HUES48 (cell line): ENCODE measurements around the gene RAB1A.

ENCODE experiments used
- H3K27ac ChIP-seq: one replicate; pipeline ENCODE4 v1.7.0; 2013; ENCODE audit warnings: low read depth, low read length, inconsistent platforms
- H3K27me3 ChIP-seq: 2 replicates; pipeline ENCODE4 v1.6.1; 2013; ENCODE audit warnings: mild to moderate bottlenecking, low read length; ENCODE audit not compliant: control insufficient read depth, insufficient read depth
- H3K36me3 ChIP-seq: 2 replicates; pipeline ENCODE4 v1.6.1; 2013; ENCODE audit warnings: low read length; ENCODE audit not compliant: control insufficient read depth, insufficient read depth
- H3K4me1 ChIP-seq: 2 replicates; pipeline ENCODE4 v1.6.1; 2013; ENCODE audit warnings: mild to moderate bottlenecking, low read length; ENCODE audit not compliant: control insufficient read depth, insufficient read depth
- H3K4me3 ChIP-seq: 2 replicates; pipeline ENCODE4 v1.5.1; 2013; ENCODE audit warnings: mild to moderate bottlenecking, low read depth, low read length
- H3K9ac ChIP-seq: 2 replicates; pipeline ENCODE4 v1.6.1; 2013; ENCODE audit warnings: mild to moderate bottlenecking, low read depth, low read length, moderate library complexity
- H3K9me3 ChIP-seq: 2 replicates; pipeline ENCODE4 v1.6.1; 2013; ENCODE audit warnings: low read length; ENCODE audit not compliant: control insufficient read depth, insufficient read depth

The RAB1A gene

GRCh38 chr2:65093211-65093610 lies 36.7 kb downstream of the RAB1A start:
- Histone ChIP-seq H3K4me3 (no peak overlapping the region), H3K27ac (no peak overlapping the region), H3K9ac (no peak overlapping the region), H3K36me3 (peaks cover 66% of the 10 kb centered on the region), H3K9me3 (no peaks in the 10 kb centered on the region), H3K4me1 (no peaks in the 10 kb centered on the region), H3K27me3 (no peaks in the 10 kb centered on the region)

DNA sequence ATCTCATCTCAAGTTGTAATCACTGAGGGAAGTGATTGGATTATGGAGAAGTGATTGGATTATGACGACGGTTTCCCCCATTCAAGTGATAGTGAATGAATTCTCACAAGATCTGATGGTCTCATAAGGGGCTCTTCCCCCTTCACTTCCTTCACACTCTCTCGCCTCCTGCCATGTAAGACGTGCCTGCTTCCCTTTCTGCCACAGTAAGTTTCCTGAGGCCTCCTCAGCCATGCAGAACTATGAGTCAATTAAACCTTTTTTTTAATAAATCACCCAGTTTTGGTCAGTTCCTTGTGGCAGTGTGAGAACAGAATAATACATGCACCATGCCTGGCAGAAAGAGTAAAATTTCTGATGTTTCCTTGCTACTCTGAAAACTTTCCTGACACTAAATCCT lies 37.1 kb downstream of the RAB1A start:
- Histone ChIP-seq H3K36me3 (peaks cover 66% of the 10 kb centered on the region), H3K27ac (no peak overlapping the region), H3K9ac (no peak overlapping the region), H3K27me3 (no peaks in the 10 kb centered on the region), H3K9me3 (no peaks in the 10 kb centered on the region), H3K4me1 (no peaks in the 10 kb centered on the region), H3K4me3 (no peak overlapping the region)

- H3K36me3 ChIP-seq: peaks cover 80% of the 10 kb centered on the region
- H3K9me3 ChIP-seq: no peaks in the 10 kb centered on the region
- H3K4me1 ChIP-seq: no peaks in the 10 kb centered on the region
- H3K4me3 ChIP-seq: no peak overlapping the region
- H3K9ac ChIP-seq: no peak overlapping the region
- no peaks in the 10 kb centered on the region for H3K27me3 ChIP-seq
- H3K27ac ChIP-seq: no peak overlapping the region
These were observed 44.8 kb downstream of the RAB1A start for GRCh38 chr2:65085148-65085547.

GRCh38 chr2:65081232-65081685 lies 48.6 kb downstream of the RAB1A start:
- no peaks in the 10 kb centered on the region for H3K9me3 ChIP-seq
- H3K27me3 ChIP-seq: no peaks in the 10 kb centered on the region
- no peak overlapping the region for H3K9ac ChIP-seq
- peaks cover 70% of the 10 kb centered on the region for H3K36me3 ChIP-seq
- H3K4me3 ChIP-seq: no peak overlapping the region
- peaks cover 13% of the 10 kb centered on the region for H3K4me1 ChIP-seq
- no peak overlapping the region for H3K27ac ChIP-seq

GRCh38 chr2:65079017-65079416 lies 50.9 kb downstream of the RAB1A start:
- H3K27ac ChIP-seq: no peak overlapping the region
- no peak overlapping the region for H3K4me3 ChIP-seq
- H3K9me3 ChIP-seq: no peaks in the 10 kb centered on the region
- H3K4me1 ChIP-seq: peaks cover 22% of the 10 kb centered on the region
- H3K36me3 ChIP-seq: peaks cover 70% of the 10 kb centered on the region
- H3K9ac ChIP-seq: no peak overlapping the region
- H3K27me3 ChIP-seq: no peaks in the 10 kb centered on the region

DNA sequence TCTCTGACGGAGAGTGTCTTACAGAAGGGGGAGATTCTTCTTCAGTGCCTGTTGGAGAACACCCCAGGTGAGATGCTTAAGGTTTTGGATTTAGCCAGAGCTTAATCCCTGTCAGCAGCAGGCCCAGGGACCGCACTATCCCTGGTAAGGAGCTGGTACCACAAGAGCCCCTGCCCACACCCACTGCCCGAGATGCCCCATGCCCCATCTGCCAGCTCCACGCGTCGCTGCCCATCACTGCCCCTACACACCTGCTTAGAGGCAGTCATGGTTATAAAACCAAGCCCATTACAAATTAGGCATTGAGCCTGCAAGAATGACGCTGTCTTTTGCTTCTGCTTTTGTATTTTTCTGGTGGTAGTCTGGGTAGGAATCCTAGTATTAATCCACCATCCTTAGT lies 52.0 kb downstream of the RAB1A start:
- H3K27me3 ChIP-seq: no peaks in the 10 kb centered on the region
- no peaks in the 10 kb centered on the region for H3K9me3 ChIP-seq
- H3K27ac ChIP-seq: peak overlapping the region; percentile 70
- H3K4me1 ChIP-seq: peaks cover 22% of the 10 kb centered on the region
- no peak overlapping the region for H3K4me3 ChIP-seq
- H3K36me3 ChIP-seq: peaks cover 70% of the 10 kb centered on the region
- H3K9ac ChIP-seq: no peak overlapping the region

DNA sequence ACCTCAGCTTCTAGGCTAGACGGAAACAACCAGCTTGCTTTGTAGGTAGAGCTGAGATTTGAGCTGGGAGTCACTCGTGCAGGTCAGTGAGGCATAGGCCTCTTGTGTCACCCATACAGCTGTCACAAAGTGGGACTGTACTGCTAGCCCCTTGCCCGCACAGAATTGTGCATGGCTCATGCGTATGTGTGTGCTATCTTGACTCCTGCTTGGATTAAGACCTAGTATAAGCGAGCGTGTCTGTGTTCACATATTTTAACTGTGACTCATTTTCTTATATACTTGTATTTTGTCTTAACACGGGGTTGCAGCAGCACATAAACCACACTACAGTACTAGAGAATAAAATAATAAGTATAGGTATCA lies 53.6 kb downstream of the RAB1A start:
- no peak overlapping the region for H3K9ac ChIP-seq
- no peaks in the 10 kb centered on the region for H3K27me3 ChIP-seq
- peaks cover 72% of the 10 kb centered on the region for H3K36me3 ChIP-seq
- H3K4me3 ChIP-seq: no peak overlapping the region
- H3K27ac ChIP-seq: no peak overlapping the region
- H3K4me1 ChIP-seq: peaks cover 22% of the 10 kb centered on the region
- no peaks in the 10 kb centered on the region for H3K9me3 ChIP-seq

- H3K27me3 ChIP-seq: no peaks in the 10 kb centered on the region
- H3K27ac ChIP-seq: peak overlapping the region; percentile 13
- H3K9ac ChIP-seq: no peak overlapping the region
- no peak overlapping the region for H3K4me3 ChIP-seq
- H3K36me3 ChIP-seq: peaks cover 75% of the 10 kb centered on the region
- H3K4me1 ChIP-seq: peaks cover 22% of the 10 kb centered on the region
- H3K9me3 ChIP-seq: no peaks in the 10 kb centered on the region
These were observed 54.1 kb downstream of the RAB1A start for GRCh38 chr2:65075605-65076344.

- no peak overlapping the region for H3K9ac ChIP-seq
- no peak overlapping the region for H3K27ac ChIP-seq
- H3K4me3 ChIP-seq: no peak overlapping the region
- H3K9me3 ChIP-seq: no peaks in the 10 kb centered on the region
- peaks cover 80% of the 10 kb centered on the region for H3K36me3 ChIP-seq
- peaks cover 22% of the 10 kb centered on the region for H3K4me1 ChIP-seq
- H3K27me3 ChIP-seq: no peaks in the 10 kb centered on the region
These were observed 54.7 kb downstream of the RAB1A start for GRCh38 chr2:65075176-65075575.

DNA sequence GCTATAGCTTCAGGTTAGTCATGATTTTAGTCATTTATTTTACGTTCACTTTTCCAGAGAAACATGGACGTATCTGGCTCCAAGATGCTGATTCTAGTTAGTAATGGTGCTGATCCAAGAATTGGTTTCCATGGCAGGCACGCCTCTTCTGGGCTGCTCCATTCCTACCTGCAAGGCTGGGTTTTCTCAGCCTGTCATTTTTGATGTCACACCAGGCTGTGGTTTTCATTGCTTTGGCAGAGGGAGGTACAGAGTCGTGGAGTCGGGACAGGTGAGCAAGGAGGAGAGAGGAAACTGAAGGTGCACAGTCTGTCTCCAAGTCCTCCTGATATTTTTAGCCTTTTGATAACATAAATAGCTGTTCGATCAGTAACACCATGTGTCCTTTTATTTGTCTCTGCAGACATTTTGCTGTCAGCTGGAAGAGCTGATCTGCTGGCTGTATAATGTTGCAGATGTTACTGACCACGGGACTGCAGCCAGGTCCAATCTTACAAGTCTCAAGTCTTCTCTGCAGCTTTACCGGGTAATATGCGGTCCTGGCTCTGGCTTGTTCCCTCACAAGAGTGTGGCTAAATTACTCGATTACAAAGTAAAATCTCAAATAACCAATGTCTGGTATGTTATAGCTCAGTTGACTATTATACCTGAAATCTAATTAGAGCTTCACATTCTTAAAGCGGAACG lies 55.9 kb downstream of the RAB1A start:
- Histone ChIP-seq H3K9ac (no peak overlapping the region), H3K4me1 (peaks cover 22% of the 10 kb centered on the region), H3K36me3 (peaks cover 84% of the 10 kb centered on the region)

GRCh38 chr2:65072181-65072970 lies 57.5 kb downstream of the RAB1A start:
- H3K27me3 ChIP-seq: no peaks in the 10 kb centered on the region
- no peak overlapping the region for H3K27ac ChIP-seq
- no peaks in the 10 kb centered on the region for H3K9me3 ChIP-seq
- peaks cover 11% of the 10 kb centered on the region for H3K4me1 ChIP-seq
- no peak overlapping the region for H3K4me3 ChIP-seq
- H3K36me3 ChIP-seq: peaks cover 73% of the 10 kb centered on the region
- no peak overlapping the region for H3K9ac ChIP-seq

More for the DNA sequence above, 55.9 kb downstream of the RAB1A start:
- H3K4me3 ChIP-seq: no peak overlapping the region
- H3K9me3 ChIP-seq: no peaks in the 10 kb centered on the region
- no peak overlapping the region for H3K27ac ChIP-seq
- no peaks in the 10 kb centered on the region for H3K27me3 ChIP-seq
